IPS-20b (cell line): ENCODE measurements around the gene ATP10D.

Experiments used
- H3K27ac ChIP-seq: one replicate; pipeline ENCODE4 v1.5.1; 2013; ENCODE audit warnings: low read length
- H3K27me3 ChIP-seq: 2 replicates; pipeline ENCODE4 v1.6.1; 2013; ENCODE audit warnings: mild to moderate bottlenecking, low read length, inconsistent platforms; ENCODE audit not compliant: insufficient read depth
- H3K36me3 ChIP-seq: 2 replicates; pipeline ENCODE4 v1.6.1; 2013; ENCODE audit warnings: low read depth, mild to moderate bottlenecking, inconsistent platforms, low read length, moderate library complexity; ENCODE audit not compliant: insufficient read depth
- H3K4me1 ChIP-seq: 2 replicates; pipeline ENCODE4 v1.6.1; 2013; ENCODE audit warnings: mild to moderate bottlenecking, control low read depth, inconsistent platforms, low read length, moderate library complexity; ENCODE audit not compliant: insufficient read depth
- H3K4me3 ChIP-seq: 2 replicates; pipeline ENCODE4 v1.5.1; 2013; ENCODE audit warnings: mild to moderate bottlenecking, low read length, inconsistent platforms
- H3K9ac ChIP-seq: 2 replicates; pipeline ENCODE4 v1.6.1; 2013; ENCODE audit warnings: low read depth, mild to moderate bottlenecking, inconsistent platforms, low read length, moderate library complexity
- H3K9me3 ChIP-seq: 2 replicates; pipeline ENCODE4 v1.6.1; 2013; ENCODE audit warnings: mild to moderate bottlenecking, low read depth, low read length, inconsistent platforms; ENCODE audit not compliant: insufficient read depth

The ATP10D gene

DNA sequence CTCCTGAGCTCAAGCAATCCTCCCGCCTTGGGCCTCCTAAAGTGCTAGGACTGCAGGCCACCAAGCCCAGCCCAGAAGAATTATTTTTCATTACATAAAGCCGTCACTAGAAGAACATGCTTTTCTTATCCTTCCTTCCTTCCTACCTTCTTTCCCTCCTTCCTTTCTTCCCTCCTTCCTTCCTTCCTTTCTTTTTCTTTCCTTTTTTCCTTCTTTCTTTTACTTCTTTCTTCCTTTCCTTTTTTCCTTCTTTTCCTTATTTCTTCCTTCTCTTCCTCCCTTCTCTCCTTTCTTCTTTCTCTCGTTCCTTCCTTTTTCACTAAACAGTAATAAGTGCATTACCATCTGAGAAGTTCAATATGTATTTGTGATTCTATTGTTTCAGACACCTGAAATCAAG is 121.4 kb downstream of the ATP10D start:
- H3K4me3 ChIP-seq: no peak overlapping the region
- H3K36me3 ChIP-seq: no peaks in the 10 kb centered on the region
- H3K27ac ChIP-seq: no peak overlapping the region
- H3K9ac ChIP-seq: no peak overlapping the region
- H3K9me3 ChIP-seq: no peaks in the 10 kb centered on the region
- H3K4me1 ChIP-seq: no peaks in the 10 kb centered on the region
- H3K27me3 ChIP-seq: no peaks in the 10 kb centered on the region

GRCh38 chr4:47612116-47613023 is 127.3 kb downstream of the ATP10D start:
- H3K9ac ChIP-seq: no peak overlapping the region
- no peaks in the 10 kb centered on the region for H3K36me3 ChIP-seq
- H3K27me3 ChIP-seq: no peaks in the 10 kb centered on the region
- no peak overlapping the region for H3K27ac ChIP-seq
- H3K4me1 ChIP-seq: no peaks in the 10 kb centered on the region
- H3K4me3 ChIP-seq: no peak overlapping the region
- no peaks in the 10 kb centered on the region for H3K9me3 ChIP-seq

- no peaks in the 10 kb centered on the region for H3K27me3 ChIP-seq
- no peak overlapping the region for H3K4me3 ChIP-seq
- H3K4me1 ChIP-seq: no peaks in the 10 kb centered on the region
- no peak overlapping the region for H3K27ac ChIP-seq
- no peaks in the 10 kb centered on the region for H3K9me3 ChIP-seq
- H3K36me3 ChIP-seq: no peaks in the 10 kb centered on the region
- no peak overlapping the region for H3K9ac ChIP-seq
Observed at GRCh38 chr4:47615385-47615784, 130.3 kb downstream of the ATP10D start.

GRCh38 chr4:47617607-47618006 is 132.5 kb downstream of the ATP10D start:
- H3K4me1 ChIP-seq: no peaks in the 10 kb centered on the region
- H3K4me3 ChIP-seq: no peak overlapping the region
- no peaks in the 10 kb centered on the region for H3K36me3 ChIP-seq
- H3K9ac ChIP-seq: no peak overlapping the region
- no peaks in the 10 kb centered on the region for H3K9me3 ChIP-seq
- no peak overlapping the region for H3K27ac ChIP-seq
- no peaks in the 10 kb centered on the region for H3K27me3 ChIP-seq

DNA sequence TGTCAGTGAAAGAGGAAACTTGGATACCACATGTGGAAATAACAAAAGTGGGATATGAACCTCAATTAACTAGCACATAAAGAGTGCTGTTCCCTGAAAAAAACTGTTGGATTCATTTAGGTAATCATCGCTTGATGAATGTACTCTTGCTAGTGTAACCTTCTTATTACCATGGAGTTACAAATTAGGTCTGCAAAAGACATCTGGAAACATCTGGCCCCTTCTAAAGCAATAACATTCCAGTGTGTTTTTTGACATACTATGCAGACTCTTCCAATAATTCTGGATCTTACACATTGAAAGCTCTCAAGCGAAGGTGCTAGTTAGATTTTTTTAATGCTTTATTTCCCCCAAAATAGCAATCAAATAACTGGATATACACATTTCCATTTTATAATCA is 134.6 kb downstream of the ATP10D start:
- Histone ChIP-seq H3K9me3 (no peaks in the 10 kb centered on the region), H3K36me3 (no peaks in the 10 kb centered on the region), H3K9ac (no peak overlapping the region), H3K27ac (no peak overlapping the region), H3K4me1 (no peaks in the 10 kb centered on the region), H3K27me3 (no peaks in the 10 kb centered on the region), H3K4me3 (no peak overlapping the region)

GRCh38 chr4:47621181-47621580 is 136.1 kb downstream of the ATP10D start:
- no peaks in the 10 kb centered on the region for H3K36me3 ChIP-seq
- no peaks in the 10 kb centered on the region for H3K9me3 ChIP-seq
- no peak overlapping the region for H3K9ac ChIP-seq
- H3K27me3 ChIP-seq: no peaks in the 10 kb centered on the region
- H3K27ac ChIP-seq: no peak overlapping the region
- H3K4me1 ChIP-seq: no peaks in the 10 kb centered on the region
- no peak overlapping the region for H3K4me3 ChIP-seq

DNA sequence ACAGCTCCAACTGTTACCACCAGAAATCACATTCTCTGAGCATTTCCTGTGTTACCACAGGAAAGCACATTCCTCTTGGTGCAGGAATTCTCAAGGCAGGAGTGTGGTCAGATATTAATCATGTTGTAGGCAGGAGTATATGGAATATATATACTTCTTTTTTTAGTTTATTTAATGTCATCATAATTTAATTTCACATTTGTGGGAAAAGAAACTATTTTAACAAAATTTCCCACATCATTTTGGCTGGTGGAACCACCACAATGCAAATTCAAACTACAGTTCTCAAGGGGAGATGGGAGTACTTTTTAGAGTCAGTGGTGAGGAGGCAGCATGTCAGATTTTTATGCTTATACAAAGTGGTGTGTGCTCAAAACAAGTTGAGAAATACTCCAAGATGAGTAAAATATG is 139.0 kb downstream of the ATP10D start:
- no peaks in the 10 kb centered on the region for H3K4me1 ChIP-seq
- H3K36me3 ChIP-seq: no peaks in the 10 kb centered on the region
- H3K9ac ChIP-seq: no peak overlapping the region
- H3K4me3 ChIP-seq: no peak overlapping the region
- no peaks in the 10 kb centered on the region for H3K27me3 ChIP-seq
- no peak overlapping the region for H3K27ac ChIP-seq
- H3K9me3 ChIP-seq: no peaks in the 10 kb centered on the region; the same call in 1 of the 2 replicates

DNA sequence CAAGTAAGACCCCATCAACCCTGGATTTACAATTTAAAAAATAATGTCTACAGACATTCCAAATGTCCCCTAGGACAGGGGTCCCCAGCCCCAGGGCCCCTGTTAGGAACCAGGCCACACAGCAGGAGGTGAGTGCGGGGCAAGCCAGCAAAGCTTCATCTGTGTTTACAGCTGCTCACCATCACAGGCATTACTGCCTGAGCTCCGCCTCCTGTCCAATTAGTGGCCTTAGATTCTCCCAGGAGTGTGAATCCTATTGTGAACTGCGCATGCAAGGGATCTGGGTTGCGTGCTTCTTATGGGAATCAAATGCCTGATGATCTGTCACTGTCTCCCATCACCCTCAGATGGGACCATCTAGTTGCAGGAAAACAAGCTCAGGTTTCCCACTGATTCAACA is 146.1 kb downstream of the ATP10D start:
- Histone ChIP-seq H3K4me1 (no peaks in the 10 kb centered on the region), H3K4me3 (no peak overlapping the region), H3K9ac (no peak overlapping the region), H3K36me3 (no peaks in the 10 kb centered on the region), H3K27me3 (no peaks in the 10 kb centered on the region), H3K9me3 (no peaks in the 10 kb centered on the region; the same call in 1 of the 2 replicates), H3K27ac (no peak overlapping the region)

DNA sequence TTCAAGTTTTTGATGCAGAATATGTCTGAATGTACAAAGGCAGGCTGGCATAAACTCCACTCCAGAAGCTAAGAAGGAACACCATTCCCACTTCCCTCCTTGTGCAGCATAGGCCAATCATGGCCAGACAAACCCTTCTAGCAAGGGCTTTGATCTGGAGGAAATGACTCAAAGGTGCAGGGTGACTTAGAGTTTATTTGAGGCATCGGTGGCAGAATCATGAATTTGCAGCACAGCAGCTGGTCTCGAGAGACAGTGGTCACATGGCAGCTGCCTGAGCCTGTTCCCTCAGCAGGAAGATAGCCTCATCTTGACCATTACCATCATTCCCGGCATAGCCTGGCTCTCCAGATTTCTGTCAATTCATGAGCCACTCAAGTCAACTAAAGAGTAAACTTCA is 154.5 kb downstream of the ATP10D start:
- Histone ChIP-seq H3K9me3 (peaks cover 11% of the 10 kb centered on the region; the same call in 1 of the 2 replicates), H3K9ac (no peak overlapping the region), H3K27ac (no peak overlapping the region), H3K27me3 (no peaks in the 10 kb centered on the region), H3K36me3 (no peaks in the 10 kb centered on the region), H3K4me3 (no peak overlapping the region), H3K4me1 (no peaks in the 10 kb centered on the region)

GRCh38 chr4:47640911-47641310 is 155.8 kb downstream of the ATP10D start:
- Histone ChIP-seq H3K27ac (no peak overlapping the region), H3K9ac (no peak overlapping the region), H3K9me3 (0 out of 2 replicates have a peak, but pooled peaks cover 11% of the 10 kb centered on the region)

GRCh38 chr4:47641755-47642154 is 156.7 kb downstream of the ATP10D start:
- Histone ChIP-seq H3K9me3 (0 out of 2 replicates have a peak, but pooled peaks cover 11% of the 10 kb centered on the region), H3K27me3 (no peaks in the 10 kb centered on the region), H3K4me3 (no peak overlapping the region), H3K4me1 (no peaks in the 10 kb centered on the region), H3K9ac (no peak overlapping the region), H3K27ac (no peak overlapping the region), H3K36me3 (no peaks in the 10 kb centered on the region)

More at GRCh38 chr4:47640911-47641310, 155.8 kb downstream of the ATP10D start:
- Histone ChIP-seq H3K27me3 (no peaks in the 10 kb centered on the region), H3K4me3 (no peak overlapping the region), H3K36me3 (no peaks in the 10 kb centered on the region), H3K4me1 (no peaks in the 10 kb centered on the region)

DNA sequence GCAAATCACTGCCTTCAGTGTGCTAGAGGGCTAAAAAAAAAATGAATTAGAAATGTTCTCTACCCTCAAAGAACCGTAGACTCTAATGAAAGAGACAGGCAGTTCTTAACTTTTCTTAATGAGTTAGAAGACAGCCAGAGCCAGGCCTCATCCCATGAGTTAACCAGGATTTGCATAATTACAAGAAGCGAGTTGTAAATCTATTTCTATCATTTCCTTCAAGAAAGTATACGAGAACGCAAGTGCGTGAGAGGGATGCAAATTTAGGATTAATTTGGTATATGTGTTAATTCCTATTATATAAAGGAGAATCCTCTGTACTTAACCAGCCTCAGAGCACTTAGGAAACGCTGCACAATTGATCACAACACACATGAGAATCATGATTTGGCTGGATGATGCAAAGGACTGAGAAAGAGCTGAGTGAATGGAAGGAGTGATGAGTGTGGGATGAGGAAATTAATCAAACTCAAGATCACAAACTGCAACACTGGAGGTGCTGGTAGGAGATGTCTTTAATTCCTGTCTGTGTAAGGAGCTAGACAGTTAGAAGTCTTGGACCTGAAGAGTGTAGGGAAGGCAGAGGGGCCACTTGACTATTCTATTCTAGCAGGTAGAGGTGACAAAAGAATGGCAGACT is 157.2 kb downstream of the ATP10D start:
- H3K36me3 ChIP-seq: no peaks in the 10 kb centered on the region
- no peak overlapping the region for H3K9ac ChIP-seq
- no peaks in the 10 kb centered on the region for H3K27me3 ChIP-seq
- H3K4me3 ChIP-seq: no peak overlapping the region
- H3K27ac ChIP-seq: no peak overlapping the region
- 0 out of 2 replicates have a peak, but pooled peaks cover 11% of the 10 kb centered on the region for H3K9me3 ChIP-seq
- no peaks in the 10 kb centered on the region for H3K4me1 ChIP-seq
